Astrocyte (in vitro differentiated cells and primary cell): ENCODE measurements around the gene FAM110D. TPM values are rescaled to one million over a fixed set of nuclear protein-coding genes. Genes with fewer than 3 reads are reported as not detected.

Experiments used
- DNase-seq: peaks from one replicate; pipeline ENCODE4 v3.0.0-alpha.2; 2010; ENCODE audit warnings: low read depth
- FAIRE-seq: peaks from 2 replicates; lab custom pipeline; 2011; peaks lifted over from hg19 to GRCh38; lab: Jason Lieb, UNC
- H2AFZ ChIP-seq: 2 replicates; pipeline ENCODE4 v1.6.0; 2012; ENCODE audit warnings: low read depth, low read length, inconsistent platforms
- H3K27ac ChIP-seq: 2 replicates; pipeline ENCODE4 v1.5.1; 2011; ENCODE audit warnings: low read depth, low read length, inconsistent platforms
- H3K27me3 ChIP-seq: 2 replicates; pipeline ENCODE4 v1.6.0; 2011; ENCODE audit warnings: low read length, inconsistent platforms; ENCODE audit not compliant: insufficient read depth
- H3K36me3 ChIP-seq: 2 replicates; pipeline ENCODE4 v1.5.1; 2011; ENCODE audit warnings: low read length, inconsistent platforms; ENCODE audit not compliant: insufficient read depth
- H3K4me1 ChIP-seq: 2 replicates; pipeline ENCODE4 v1.5.1; 2011; ENCODE audit warnings: low read length, inconsistent platforms; ENCODE audit not compliant: insufficient read depth
- H3K4me2 ChIP-seq: 2 replicates; pipeline ENCODE4 v1.6.0; 2012; ENCODE audit warnings: low read length, inconsistent platforms
- H3K4me3 ChIP-seq: 2 replicates; pipeline ENCODE4 v1.5.1; 2011; ENCODE audit warnings: low read depth, mild to moderate bottlenecking, low read length, inconsistent platforms; ENCODE audit not compliant: insufficient read depth
- H3K79me2 ChIP-seq: 2 replicates; pipeline ENCODE4 v1.6.0; 2012; ENCODE audit warnings: mild to moderate bottlenecking, low read length, inconsistent platforms; ENCODE audit not compliant: insufficient read depth
- H3K9ac ChIP-seq: 2 replicates; pipeline ENCODE4 v1.6.0; 2012; ENCODE audit warnings: mild to moderate bottlenecking, low read length, inconsistent platforms
- H3K9me3 ChIP-seq: 2 replicates; pipeline ENCODE4 v1.5.1; 2012; ENCODE audit warnings: low read depth, mild to moderate bottlenecking, low read length, inconsistent platforms; ENCODE audit not compliant: insufficient read depth
- H4K20me1 ChIP-seq: 2 replicates; pipeline ENCODE4 v1.6.0; 2012; ENCODE audit warnings: low read length, inconsistent platforms; ENCODE audit not compliant: insufficient read depth
- H3K27ac Mint-ChIP-seq: one replicate; pipeline ENCODE4 v1.8.0; 2021; ENCODE audit warnings: mild to moderate bottlenecking, mixed read lengths; ENCODE audit not compliant: unreplicated experiment
- H3K27me3 Mint-ChIP-seq: one replicate; pipeline ENCODE4 v1.8.0; 2021; ENCODE audit warnings: low read depth, mixed read lengths; ENCODE audit not compliant: unreplicated experiment
- H3K36me3 Mint-ChIP-seq: one replicate; pipeline ENCODE4 v1.8.0; 2021; ENCODE audit warnings: low read depth, mixed read lengths; ENCODE audit not compliant: unreplicated experiment
- H3K4me1 Mint-ChIP-seq: one replicate; pipeline ENCODE4 v1.8.0; 2021; ENCODE audit warnings: low read depth, mixed read lengths; ENCODE audit not compliant: unreplicated experiment
- H3K4me3 Mint-ChIP-seq: one replicate; pipeline ENCODE4 v1.8.0; 2021; ENCODE audit warnings: mild to moderate bottlenecking, moderate library complexity, mixed read lengths; ENCODE audit not compliant: unreplicated experiment
- H3K9me3 Mint-ChIP-seq: one replicate; pipeline ENCODE4 v1.8.0; 2021; ENCODE audit warnings: mild to moderate bottlenecking, mixed read lengths; ENCODE audit not compliant: unreplicated experiment
- EZH2 ChIP-seq: IDR thresholded peaks from 2 replicates; pipeline ENCODE4 v1.6.1; 2012; ENCODE audit warnings: mild to moderate bottlenecking, low read length, inconsistent platforms; ENCODE audit not compliant: insufficient read depth
- total RNA-seq: library from RNA; stranded (reverse); gene quantifications from 2 replicates; pipeline ENCODE4 v1.2.1, GENCODE V29; 2021
- TF ChIP-seq, protein P1 (sequence below): IDR thresholded peaks from 2 replicates; pipeline ENCODE4 v1.5.1; 2011; ENCODE audit warnings: low read depth, mild to moderate bottlenecking, inconsistent platforms, low read length, moderate library complexity; ENCODE audit not compliant: insufficient read depth

Gene FAM110D
- total RNA-seq, 1 donor from 2014 or later = 0.70 TPM

- Histone ChIP-seq H3K9me3 (no peaks in the 10 kb centered on the region), H3K79me2 (no peaks in the 10 kb centered on the region), H3K36me3 (peaks cover 4% of the 10 kb centered on the region), H3K4me2 (no peak overlapping the region), H3K4me1 (peaks cover 9% of the 10 kb centered on the region), H2AFZ (no peak overlapping the region), H3K27me3 (no peaks in the 10 kb centered on the region), H3K9ac (no peak overlapping the region), H3K4me3 (no peak overlapping the region), H3K27ac (no peak overlapping the region), H4K20me1 (no peaks in the 10 kb centered on the region)
- TF ChIP-seq, protein P1, sequence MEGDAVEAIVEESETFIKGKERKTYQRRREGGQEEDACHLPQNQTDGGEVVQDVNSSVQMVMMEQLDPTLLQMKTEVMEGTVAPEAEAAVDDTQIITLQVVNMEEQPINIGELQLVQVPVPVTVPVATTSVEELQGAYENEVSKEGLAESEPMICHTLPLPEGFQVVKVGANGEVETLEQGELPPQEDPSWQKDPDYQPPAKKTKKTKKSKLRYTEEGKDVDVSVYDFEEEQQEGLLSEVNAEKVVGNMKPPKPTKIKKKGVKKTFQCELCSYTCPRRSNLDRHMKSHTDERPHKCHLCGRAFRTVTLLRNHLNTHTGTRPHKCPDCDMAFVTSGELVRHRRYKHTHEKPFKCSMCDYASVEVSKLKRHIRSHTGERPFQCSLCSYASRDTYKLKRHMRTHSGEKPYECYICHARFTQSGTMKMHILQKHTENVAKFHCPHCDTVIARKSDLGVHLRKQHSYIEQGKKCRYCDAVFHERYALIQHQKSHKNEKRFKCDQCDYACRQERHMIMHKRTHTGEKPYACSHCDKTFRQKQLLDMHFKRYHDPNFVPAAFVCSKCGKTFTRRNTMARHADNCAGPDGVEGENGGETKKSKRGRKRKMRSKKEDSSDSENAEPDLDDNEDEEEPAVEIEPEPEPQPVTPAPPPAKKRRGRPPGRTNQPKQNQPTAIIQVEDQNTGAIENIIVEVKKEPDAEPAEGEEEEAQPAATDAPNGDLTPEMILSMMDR = no peak
- no peak for TF ChIP-seq EZH2
- H3K4me1 Mint-ChIP-seq = peaks cover 15% of the 10 kb centered on the region
- FAIRE-seq (no peak), DNase-seq (no peak)
- peaks cover 3% of the 10 kb centered on the region for H3K36me3 Mint-ChIP-seq
- H3K27me3 Mint-ChIP-seq = no peaks in the 10 kb centered on the region
- no peaks in the 10 kb centered on the region for H3K9me3 Mint-ChIP-seq
- no peak overlapping the region for H3K27ac Mint-ChIP-seq
- H3K4me3 Mint-ChIP-seq = no peak overlapping the region
Observed at GRCh38 chr1:26124418-26125331, 34.2 kb upstream of the FAM110D start.

GRCh38 chr1:26125382-26125781 lies 33.5 kb upstream of the FAM110D start:
- peaks cover 4% of the 10 kb centered on the region for H3K36me3 ChIP-seq
- no peak overlapping the region for H2AFZ ChIP-seq
- H3K4me1 Mint-ChIP-seq = peaks cover 15% of the 10 kb centered on the region
- H3K27ac ChIP-seq = no peak overlapping the region
- H3K4me2 ChIP-seq = no peak overlapping the region
- H3K9ac ChIP-seq = no peak overlapping the region
- no peaks in the 10 kb centered on the region for H3K79me2 ChIP-seq
- no peaks in the 10 kb centered on the region for H4K20me1 ChIP-seq
- no peaks in the 10 kb centered on the region for H3K27me3 Mint-ChIP-seq
- H3K4me1 ChIP-seq = peaks cover 9% of the 10 kb centered on the region
- no peak overlapping the region for H3K4me3 Mint-ChIP-seq
- FAIRE-seq (no peak), DNase-seq (no peak)
- H3K27me3 ChIP-seq = no peaks in the 10 kb centered on the region
- no peak for TF ChIP-seq EZH2
- TF ChIP-seq, protein P1 = no peak
- H3K36me3 Mint-ChIP-seq = peaks cover 3% of the 10 kb centered on the region
- no peaks in the 10 kb centered on the region for H3K9me3 Mint-ChIP-seq
- H3K9me3 ChIP-seq = no peaks in the 10 kb centered on the region
- no peak overlapping the region for H3K4me3 ChIP-seq
- no peak overlapping the region for H3K27ac Mint-ChIP-seq

- DNase-seq = no peak
- H3K9me3 Mint-ChIP-seq = no peaks in the 10 kb centered on the region
- no peak overlapping the region for H2AFZ ChIP-seq
- H3K4me1 ChIP-seq = peaks cover 9% of the 10 kb centered on the region
- FAIRE-seq = no peak
- no peaks in the 10 kb centered on the region for H3K9me3 ChIP-seq
- H3K27ac Mint-ChIP-seq = no peak overlapping the region
- no peaks in the 10 kb centered on the region for H3K27me3 ChIP-seq
- no peak overlapping the region for H3K4me3 ChIP-seq
- peaks cover 3% of the 10 kb centered on the region for H3K36me3 Mint-ChIP-seq
- H3K9ac ChIP-seq = no peak overlapping the region
- H3K4me2 ChIP-seq = no peak overlapping the region
- H4K20me1 ChIP-seq = no peaks in the 10 kb centered on the region
- TF ChIP-seq, protein P1 = no peak
- TF ChIP-seq EZH2 = no peak
- no peak overlapping the region for H3K4me3 Mint-ChIP-seq
- H3K36me3 ChIP-seq = peaks cover 4% of the 10 kb centered on the region
- H3K27me3 Mint-ChIP-seq = no peaks in the 10 kb centered on the region
- no peaks in the 10 kb centered on the region for H3K79me2 ChIP-seq
- peaks cover 15% of the 10 kb centered on the region for H3K4me1 Mint-ChIP-seq
- no peak overlapping the region for H3K27ac ChIP-seq
Observed at GRCh38 chr1:26125946-26126320, 32.9 kb upstream of the FAM110D start.
